T1000 (cell line): Measurements from ENCODE around the gene SYT1.

Experiments
- DNase-seq: peaks from one replicate; lab custom pipeline; 2025; ENCODE audit warnings: mixed read lengths; lab: John Stamatoyannopoulos, UW

Gene SYT1

DNA sequence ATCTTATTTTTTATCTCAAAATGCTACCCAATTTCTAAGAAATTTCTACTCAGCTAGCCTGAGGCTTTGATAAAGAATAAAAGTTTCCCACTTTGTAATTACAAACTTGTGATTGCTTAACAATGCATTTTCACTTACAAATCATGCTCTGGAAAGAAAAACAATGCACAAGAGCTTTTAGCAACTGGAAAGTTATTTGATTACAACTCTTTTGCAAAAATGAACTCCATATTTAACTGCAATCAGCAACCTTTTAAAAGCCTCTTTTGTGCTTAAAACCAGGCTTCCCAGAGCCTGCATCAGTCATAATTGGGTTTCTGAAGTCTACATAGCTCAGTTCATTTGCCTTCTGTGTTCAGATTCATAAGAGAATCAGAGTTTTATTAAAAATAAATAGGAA, 431.0 kb downstream of the SYT1 start:
- no peak for DNase-seq

DNA sequence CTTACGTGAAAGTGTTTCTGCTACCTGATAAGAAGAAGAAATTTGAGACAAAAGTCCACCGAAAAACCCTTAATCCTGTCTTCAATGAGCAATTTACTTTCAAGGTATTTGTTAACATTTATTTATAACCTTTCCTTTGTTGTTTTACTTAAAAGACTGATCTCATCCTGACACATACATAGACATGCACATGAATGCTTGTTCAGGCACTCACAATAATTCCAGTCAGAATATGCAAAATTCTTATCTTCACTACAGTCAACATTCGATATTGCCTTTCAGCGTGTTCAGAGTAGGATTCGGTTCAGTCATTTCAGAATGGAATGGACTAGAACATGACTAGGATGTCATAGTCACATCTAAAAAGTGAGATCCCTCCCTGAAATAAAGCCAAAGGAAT, 431.6 kb downstream of the SYT1 start:
- no peak for DNase-seq

DNA sequence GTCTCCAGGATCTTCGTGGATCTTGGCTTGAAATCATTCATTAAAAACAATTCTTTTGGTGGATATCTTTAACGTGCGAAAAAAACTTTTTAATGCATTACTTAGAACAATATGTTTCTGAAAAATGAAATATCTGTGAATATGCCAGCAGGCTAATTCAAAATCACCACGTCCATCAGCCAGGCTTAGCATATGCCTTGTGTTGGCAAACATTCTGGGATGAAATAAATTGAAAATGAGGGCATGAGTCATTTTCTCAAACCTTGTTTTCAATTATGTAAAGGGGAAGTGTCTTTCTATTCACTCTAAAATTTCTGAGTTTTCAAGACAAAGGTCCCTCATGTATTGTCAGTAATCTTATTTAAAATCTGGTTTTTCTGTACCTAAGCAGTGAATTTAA, 432.3 kb downstream of the SYT1 start:
- no peak for DNase-seq

DNA sequence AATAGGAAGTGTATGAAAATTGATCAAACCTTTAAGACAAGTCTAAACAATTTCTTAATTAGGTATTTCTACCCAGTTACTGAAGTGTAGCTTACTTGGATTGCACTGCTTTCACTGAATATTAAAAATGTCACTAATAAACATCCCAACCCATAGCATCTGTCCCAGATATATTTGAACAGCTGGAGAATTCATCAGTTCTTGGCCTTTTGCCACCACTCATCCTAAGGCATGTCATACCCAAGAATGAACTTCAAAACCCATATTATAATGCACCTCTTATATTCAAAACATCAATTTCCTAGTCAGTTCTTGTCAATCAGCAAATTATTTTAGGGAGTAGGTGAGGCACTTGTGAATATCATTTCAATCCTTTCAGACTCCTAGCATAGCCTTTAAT, 433.9 kb downstream of the SYT1 start:
- DNase-seq, result no peak

DNA sequence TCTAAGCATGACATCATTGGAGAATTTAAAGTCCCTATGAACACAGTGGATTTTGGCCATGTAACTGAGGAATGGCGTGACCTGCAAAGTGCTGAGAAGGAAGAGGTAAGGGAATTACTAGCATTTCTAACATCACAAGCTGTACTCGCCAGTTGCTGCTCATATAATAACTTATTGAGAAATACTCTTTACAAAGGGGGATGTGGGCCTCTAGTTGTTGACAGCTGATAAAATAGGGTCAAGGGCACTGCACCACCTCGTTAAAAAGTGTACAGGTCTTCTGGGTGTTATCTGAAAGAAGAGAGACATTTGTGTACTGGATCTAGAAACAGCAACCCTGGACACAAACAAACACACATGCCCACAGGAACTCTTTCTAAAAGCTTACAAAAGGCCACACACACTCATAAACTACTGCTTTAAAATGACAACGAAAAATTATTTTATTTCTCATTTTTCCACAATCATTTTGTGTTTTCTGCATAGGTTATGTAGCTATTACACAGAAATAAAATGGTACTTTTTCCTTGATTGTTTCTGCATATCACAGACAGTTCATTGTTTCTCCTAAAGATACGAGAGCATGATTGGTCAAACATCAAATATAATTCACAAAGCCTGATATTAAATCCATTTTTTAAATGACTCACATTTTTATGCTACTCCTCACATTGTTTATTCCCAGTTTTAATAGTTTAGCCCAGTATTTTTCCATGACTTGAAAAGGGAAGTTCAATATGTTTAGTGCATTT, 435.0 kb downstream of the SYT1 start:
- DNase-seq, result no peak

DNA sequence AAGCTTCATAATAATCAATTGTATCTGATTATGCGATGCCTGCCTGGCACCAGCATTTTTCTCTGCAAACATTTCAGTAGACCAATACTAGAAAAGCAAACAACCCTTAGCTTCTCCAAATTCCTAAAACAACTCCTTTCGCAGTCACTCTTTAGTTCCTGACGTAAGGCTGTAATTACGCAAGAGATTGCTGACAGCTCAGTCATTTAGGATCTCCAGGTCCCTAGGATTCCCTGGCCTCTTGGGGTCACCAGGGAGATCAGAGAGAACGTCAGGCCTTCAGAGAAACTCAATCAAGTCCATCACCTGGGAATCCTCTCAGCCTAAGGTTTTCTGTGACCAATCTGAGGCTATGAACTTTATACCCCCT, 435.6 kb downstream of the SYT1 start:
- DNase-seq, result no peak

DNA sequence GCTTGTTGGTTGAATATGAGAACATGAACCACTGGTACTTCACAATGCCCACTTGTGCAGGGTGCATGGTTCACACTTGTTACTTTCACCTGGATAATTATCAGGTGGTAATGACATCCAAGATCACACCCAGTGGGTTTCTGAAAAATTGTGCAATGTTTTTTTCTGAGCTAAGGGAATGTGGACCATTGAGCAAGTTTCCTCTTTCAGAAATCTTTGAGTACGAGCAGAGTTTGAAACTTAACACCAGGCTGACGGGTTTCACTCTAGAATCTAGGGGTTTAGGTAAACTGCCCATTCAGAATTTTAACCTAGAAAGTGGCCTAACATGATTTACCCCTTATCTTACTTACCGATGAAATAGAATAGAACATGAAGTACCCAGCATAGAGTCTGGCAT, 436.6 kb downstream of the SYT1 start:
- no peak for DNase-seq

DNA sequence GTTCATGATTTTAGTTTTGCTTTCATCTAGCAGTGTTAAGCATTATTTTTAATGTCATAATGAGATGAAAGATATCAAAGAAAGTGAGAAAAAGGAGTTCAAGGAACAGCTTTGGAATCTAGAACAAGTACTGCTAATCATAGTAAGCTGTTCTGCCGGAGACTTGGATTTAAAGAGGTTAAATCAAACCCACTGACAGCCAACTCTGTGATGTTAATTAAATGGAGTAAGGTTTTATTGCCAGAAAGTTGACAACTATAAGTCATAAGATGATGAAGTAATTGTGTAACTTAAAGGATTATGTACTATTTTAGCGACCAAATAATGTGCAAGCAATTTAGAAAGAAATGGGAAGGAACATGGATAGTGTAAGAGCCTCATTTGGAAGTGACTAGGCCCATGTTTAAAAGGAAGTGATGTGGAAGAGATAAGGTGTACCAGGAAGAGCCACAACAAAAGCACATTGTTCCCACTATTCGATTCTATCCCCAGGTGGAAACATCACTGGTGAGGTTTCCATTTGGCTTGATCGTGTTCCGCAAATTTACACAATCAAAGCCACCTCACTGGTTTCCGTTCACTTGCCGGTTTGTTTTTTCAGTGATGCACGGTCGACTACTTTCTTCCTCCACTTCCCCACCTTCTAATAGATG, 437.7 kb downstream of the SYT1 start:
- DNase-seq, result no peak

DNA sequence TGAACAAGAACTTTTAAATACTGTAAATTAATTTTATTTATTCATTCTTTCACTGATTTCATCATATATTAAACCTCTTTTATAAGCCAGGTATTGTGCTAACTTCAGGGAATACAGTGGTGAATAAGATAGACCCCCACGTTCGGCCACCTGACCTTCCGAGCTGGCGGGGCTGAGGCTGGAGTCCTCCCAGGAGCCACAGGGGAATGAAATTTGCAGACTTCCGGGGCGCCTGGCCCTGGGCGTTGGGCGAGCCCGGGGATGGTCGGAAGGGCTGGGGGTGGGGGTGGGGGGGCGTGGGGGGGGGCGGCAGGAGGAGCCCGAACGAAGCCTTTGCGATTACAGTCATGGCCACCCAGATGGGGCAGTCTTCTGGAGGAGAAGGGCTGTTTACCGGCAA, 442.8 kb downstream of the SYT1 start:
- DNase-seq, result no peak

DNA sequence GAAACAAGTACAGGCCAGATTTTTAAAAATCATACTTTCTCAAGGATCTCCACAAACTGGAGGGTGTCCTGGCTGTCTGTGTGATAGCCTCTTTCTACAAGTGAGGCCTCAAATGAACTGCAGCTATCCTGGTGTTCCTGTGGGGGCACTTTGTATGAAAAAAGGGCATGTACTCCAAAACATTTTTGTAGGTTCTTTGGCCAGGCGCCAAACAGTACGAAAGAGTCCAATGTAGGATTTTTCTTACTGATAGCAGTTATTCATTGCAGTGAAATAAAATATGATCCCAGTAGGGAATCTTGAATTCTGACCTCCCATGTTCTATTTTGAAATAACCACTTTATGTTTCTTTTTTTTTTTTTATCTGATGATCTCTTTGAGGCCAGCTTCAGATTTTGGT, 444.5 kb downstream of the SYT1 start:
- DNase-seq, result no peak

DNA sequence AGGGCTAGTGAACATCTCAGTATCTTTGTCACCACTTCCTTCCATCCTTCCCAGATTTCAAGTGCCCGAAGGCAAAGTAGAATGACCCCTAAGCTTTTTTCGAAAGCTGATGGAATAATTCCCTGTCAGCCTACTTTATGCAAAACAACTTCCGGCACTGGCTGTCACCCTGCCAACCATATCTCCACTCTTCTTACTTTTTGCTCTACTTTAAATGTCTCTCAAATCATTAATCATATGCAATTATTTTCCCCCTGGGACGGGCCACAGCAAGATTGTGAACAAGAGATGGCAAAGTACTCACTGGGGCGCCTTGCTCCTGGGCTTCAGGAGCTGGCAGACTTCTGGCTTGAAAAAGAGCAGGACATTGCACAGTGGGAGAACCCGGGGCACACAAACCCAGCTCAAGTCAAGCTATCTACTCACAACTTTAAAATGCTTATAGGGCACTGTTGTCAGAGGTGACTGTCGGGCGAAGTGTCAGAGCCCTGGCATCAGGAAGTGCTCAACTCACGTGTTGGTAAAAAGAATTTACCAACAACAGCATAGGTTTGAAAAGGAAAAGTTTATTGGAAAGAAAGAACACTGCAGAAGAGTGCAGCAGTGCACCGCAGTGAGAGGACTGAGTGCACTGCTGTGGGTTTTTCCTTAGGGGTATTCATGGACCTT, 452.7 kb downstream of the SYT1 start:
- DNase-seq, result no peak

DNA sequence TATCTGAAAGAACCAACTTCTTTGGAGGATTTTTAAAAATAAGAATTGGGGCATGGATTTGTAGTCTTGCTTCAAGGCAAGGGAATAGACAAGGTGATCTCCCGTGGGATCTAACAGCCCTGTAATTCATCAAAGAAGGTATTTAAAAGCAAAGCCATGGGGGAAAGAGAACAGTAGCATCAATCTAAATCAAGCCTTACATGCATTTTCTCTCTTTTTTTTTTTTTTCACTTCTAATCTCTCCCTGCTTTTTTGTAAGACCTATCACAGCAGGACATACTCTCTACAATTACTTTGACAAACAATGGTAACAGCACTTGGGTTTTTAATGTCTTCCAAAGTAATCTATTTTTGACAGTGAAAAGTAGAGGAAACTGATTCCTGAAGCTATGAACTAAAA, 458.3 kb downstream of the SYT1 start:
- DNase-seq, result no peak

DNA sequence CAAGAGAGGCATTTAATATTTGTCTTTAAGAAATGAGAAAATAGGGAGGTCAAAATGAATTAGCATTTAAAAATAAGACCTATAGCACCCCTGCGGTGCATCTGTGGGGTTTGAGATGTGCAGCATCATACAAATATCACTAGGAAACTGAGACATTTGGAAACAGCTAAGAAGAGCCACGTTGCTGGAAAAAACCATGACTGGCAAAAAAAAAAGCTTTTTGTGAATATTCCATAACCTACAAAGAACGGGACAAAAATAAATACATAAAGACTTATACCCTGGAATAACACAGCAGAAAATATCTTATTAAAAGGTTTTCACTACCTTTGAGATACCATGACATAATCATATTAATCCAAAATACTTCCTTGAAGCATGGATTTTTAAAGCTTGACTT, 460.0 kb downstream of the SYT1 start:
- no peak for DNase-seq

DNA sequence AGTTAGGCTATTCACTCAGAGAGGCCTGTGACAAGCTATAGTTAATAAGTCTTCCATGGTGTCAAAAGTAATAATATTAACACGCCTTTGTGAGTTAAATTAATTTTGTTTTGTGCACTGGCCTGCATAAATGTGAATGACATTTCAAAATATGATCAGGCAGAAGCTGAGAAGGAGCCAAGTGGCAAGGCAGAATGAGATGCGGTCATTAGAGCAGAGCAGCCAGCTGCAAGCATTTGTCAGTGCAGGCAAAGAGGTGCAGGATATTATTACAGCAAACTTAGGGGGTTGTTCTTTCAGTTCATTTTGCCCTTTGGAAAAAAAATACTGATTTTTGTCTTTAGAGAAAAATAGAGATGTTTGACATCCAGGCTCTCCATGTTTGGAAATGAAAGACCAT, 461.6 kb downstream of the SYT1 start:
- no peak for DNase-seq

DNA sequence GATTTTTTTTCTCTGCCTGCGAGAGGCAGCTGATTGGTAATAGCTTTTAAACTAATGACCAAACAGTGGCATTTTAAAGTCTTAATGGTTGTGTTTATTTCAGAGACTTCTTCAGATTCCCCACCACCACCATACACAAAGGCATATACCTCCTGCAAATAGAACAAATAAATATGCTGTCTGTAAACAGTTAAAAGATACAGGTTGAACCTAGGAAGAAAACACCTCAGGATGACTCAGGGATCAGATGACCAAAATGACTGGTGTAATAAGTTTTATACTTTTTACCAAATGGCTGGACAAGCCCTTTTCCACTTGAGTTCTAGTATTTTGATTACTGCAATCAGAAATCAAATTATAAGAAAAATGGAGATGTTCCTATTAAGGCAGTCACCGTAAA, 462.1 kb downstream of the SYT1 start:
- DNase-seq, result no peak

DNA sequence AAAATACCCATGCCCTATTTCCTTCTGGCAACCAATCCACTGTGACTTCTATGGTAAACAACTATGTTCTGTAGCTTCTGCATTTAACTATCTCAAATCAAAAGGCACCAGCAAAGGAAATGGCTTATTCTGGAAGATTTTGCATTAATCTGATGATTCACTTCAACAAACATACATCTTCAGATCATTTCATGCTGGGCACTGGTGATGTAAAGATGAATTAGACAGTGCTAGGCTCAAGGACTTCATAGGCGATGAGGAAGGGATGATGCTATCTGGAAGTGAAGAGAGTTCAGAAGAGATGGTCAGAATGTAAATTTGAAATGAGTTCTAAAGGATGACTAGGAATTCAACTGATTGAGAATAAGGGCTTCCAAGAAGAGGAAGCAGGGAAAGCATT, 462.9 kb downstream of the SYT1 start:
- DNase-seq, result no peak

DNA sequence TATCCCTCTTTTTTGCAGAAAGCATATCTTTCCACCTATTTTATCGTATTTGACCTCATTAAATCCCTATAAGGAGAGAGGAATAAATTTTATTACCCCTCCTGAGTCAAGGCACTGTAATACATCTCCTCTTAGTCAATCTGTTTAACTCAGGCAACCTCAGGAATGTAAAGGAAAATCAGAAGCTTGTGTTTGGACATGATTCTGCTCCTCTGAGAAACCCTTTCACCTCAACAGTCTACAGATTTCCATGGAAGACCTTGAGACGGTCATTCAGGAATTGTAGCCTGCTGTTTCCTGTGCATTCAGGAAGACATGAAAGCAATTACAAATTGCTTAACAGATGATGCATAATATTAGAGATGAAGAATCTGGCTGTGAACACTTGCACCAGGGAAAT, 465.4 kb downstream of the SYT1 start:
- no peak for DNase-seq

DNA sequence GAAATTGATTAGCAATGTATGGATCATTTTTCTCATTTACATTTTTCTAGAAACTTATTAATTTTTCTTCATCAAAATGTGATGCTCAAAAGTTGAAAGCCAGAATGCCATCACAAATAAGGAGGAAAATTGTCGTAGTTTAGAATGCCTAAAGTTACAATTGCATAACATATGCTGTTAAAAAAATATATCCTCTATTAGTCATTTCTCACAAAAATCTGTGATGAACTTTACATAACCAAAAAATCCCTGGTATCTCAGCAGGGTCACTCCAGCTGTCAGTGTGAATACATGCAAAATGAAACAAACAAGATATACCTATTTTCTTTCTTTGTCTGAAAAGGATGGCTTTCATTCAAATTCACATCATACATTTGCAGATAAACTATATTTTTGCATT, 467.3 kb downstream of the SYT1 start:
- no peak for DNase-seq

DNA sequence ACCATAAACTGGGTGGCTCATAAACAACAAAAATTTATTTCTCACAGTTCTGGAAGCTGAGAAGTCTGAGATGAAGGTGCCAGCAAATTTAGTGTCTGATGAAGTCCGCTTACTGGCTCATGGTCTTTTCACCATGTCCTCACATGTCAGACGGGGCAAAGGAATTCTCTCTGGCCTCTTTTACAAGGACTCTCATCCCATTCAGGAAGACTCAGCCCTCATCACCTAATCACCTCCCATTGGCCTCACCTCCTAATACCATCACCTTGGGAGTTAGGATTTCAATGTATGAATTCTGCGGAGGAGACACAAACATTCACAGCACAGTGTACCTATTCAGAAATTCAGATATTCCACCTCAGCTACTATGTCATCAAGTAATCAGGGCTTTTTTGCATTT, 468.6 kb downstream of the SYT1 start:
- DNase-seq, result no peak

DNA sequence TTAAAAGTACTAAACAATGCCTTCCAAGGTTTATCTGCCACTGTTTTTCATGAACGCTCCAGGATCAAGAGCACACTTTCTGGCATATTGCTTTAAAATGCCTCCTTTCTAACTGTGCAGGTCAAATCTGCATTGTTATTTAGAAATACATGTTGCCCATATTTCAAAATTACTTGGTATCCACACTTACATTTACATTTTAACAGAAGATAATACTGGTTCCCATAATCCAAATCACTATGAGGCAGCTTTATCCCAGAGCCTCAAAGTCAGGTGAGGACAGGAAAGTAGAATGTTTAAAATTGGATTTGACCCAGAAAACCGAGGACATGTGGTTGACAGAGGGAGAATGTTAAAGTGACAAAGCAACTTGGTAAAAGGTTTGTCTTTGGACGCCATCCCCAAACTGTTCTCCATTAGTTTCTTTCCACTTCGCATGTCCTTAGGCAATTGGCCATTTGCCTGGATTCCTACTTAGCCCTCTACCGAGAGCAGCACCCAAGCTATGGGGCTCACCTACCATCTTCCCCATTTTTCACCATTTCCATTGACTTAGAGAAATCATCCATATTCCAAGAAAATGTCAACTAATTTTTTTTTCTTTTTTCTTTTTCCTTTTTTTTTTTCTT, 473.2 kb downstream of the SYT1 start:
- no peak for DNase-seq

DNA sequence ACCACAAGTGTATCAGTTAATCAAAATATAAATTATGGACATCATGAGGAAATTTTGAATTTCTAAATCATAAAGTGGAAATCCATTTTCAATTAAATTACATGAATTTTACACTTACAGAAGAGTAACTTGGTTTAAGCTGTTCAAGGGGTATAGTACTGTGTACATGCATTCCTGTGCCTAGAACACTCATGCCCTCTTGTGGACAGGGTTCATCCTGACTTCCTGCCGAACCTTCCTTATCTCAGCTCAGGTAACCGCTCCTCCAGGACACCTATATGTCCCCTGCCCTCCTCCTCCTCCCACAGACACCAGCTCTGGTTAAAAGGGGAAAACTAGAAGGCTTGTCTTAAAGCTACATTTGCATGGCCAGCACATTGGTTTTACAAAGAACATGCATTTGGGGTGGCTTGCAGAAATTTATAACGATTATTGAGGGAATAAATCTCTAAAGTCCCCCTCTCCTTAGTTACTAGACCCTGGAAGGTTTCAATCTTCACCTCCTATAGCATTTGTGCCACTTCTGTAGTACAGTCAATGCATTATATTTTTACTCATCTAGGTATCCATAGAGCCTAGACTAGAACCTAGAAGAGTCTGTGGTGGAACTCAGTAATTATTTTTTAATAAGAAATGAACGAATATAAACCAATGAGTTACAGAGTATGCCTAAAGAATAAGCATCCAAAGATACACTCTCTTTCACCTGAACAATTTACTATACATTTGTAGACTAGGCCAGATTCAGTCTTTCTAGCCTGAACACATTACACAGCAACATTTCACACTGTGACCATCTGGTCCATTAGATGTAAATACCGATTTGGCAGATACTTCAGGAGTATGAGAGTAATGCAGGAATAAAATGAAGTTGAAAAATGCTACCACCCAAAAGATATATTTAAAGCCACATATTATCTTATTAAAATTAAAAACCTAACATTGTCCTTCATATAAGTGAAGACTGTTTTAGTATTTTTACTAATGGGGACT, 480.6 kb downstream of the SYT1 start:
- DNase-seq, result no peak

DNA sequence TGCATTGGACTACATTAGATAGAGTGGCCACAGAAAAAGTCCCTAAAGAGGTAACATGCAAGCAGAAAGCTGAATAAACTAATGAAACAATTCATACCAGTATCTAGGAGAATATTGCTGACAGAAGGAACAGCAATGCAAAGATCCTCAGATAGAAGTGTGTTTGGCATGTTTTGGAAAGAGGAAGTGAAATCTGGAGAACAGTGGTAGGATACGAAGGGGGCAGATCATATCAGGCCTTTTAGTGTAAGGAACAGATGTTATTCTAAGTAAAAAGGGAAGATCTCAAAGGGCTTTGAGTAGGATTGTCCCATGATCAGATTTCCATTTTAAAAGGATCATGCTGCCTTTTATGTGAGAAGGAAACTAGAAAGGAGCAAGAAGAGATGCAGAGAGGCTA, 483.3 kb downstream of the SYT1 start:
- no peak for DNase-seq
